HG03432 (cell line): ENCODE measurements around the gene MYCN.

Experiments
- ATAC-seq: cut with Tn5 transposase; IDR thresholded peaks from one replicate; pipeline ENCODE4 v1.9.1; 2021; ENCODE audit warnings: mild to moderate bottlenecking, moderate library complexity; ENCODE audit not compliant: unreplicated experiment

Gene MYCN

GRCh38 chr2:15974565-15975260 lies 34.4 kb downstream of the MYCN start:
- ATAC-seq: no peak

DNA sequence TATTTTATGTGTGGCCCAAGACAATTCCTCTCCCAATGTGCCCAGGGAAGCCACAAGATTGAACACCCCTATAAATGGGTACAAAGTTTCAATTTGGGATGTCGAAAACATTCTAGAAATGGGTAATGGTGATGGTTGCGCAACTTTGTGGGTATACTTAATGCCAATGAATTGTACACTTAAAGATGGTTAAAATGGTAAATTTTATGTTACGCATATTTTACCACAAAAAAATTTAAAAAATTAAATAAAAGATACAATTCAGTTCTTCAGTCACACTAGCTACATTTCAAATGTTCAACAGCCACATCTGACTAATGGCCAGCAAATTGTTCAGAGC lies 34.9 kb downstream of the MYCN start:
- no peak for ATAC-seq

DNA sequence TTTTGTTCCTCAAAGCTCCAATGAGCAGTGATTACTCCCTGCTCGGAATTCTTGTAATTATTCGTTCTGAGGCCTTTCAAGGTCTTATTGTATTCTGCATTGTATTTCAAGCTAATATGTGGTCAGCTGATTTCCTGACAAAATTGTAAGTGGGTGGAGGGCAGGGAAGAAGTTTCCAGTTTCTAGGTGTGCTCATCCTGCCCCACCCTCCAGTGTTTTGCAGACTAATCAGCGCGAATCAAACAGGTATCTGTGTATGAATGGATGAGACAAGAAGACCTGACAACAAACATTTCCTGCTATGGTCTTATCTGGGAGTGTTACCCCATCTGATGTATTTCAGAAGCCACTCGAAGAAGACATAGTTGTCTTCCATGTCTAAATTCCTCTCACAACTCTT lies 35.3 kb downstream of the MYCN start:
- no peak for ATAC-seq

GRCh38 chr2:15976354-15976753 lies 36.0 kb downstream of the MYCN start:
- ATAC-seq: no peak

GRCh38 chr2:15979051-15979758 lies 38.9 kb downstream of the MYCN start:
- no peak for ATAC-seq

DNA sequence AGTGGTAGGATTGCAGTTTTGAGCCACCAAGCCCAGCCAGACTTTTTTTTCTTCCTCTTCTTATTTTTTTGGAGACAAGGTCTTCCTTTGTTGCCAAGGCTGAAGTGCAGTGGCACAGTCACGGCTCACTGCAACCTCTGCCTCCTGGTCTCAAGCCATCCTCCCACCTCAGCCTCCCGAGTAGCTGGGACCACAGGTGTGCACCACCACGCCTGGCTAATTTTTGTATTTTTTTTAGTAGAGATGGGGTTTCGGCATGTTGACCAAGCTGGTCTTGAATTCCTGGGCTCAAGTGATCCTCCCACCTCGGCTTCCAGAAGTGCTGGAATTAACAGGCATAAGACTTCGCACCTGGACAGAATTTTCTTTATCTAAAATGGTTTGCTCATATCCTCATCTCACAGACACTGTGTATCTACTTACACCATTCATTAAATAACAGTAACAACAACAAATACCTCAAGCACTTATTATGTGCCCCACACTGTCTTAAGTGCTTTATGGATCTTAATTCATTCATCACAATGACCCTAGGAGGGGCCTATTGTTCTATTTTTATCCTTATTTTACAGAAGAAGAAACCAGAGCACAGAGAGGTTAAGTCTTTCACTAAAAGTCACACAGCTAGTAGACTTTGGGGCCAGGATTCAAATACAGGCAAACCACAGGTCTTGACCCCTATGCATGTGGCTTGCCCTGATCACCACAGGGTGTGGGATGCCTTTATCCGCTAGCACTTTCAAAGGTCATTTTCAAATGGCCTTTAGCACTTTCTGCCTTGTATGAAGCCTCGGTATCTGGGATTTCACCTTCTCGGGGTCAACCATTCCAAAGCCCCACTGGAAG lies 39.6 kb downstream of the MYCN start:
- ATAC-seq: no peak

- no peak for ATAC-seq
These were observed 40.3 kb downstream of the MYCN start for GRCh38 chr2:15980605-15981098.

GRCh38 chr2:15981646-15982045 lies 41.3 kb downstream of the MYCN start:
- no peak for ATAC-seq

- no peak for ATAC-seq
These were observed 42.1 kb downstream of the MYCN start for GRCh38 chr2:15982285-15983044.

GRCh38 chr2:15983496-15983895 lies 43.1 kb downstream of the MYCN start:
- no peak for ATAC-seq

GRCh38 chr2:15984368-15985255 lies 44.3 kb downstream of the MYCN start:
- ATAC-seq: no peak

DNA sequence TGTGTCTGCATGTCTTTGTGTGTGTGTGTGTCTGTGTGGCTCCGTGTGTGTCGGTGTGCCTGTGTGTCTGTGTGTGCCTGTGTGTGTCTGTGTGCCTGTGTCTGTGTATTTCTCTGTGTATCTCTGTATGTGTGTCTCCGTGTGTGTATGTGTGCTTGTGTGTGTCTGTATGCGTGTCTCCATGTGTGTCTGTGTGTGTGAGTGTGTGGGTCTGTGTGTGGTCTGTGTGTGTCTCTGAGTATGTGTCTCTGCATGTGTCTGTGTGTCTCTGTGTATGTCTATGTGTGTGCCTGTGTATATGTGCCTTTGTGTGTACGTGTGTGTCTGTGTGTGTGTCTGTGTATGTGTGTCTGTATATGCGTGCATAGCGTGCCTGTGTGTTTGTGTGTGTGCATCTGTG lies 45.2 kb downstream of the MYCN start:
- no peak for ATAC-seq

DNA sequence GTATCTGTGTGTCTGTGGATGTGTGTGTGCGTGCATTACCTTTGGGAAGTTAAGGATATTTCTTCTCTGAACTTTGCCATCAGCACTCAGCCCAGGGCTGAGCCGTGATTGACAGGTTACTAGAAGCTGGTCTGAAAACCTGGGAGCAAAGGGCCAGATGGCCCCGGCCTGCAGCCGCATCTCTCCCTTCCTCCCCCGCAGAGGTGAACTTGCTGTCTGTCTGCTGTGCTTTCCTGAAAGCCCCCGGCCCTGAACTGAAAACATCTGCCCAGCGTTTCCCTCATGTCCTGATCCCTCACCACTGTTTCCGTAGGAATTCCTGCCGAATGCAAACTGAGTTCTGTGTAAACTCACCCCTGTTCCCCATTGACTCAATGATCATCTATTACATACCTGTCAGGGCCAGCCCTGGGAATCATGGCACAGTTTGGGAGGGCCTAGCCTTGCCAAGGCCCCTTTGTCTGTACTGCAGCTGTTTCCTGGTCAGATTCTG lies 45.8 kb downstream of the MYCN start:
- ATAC-seq: no peak

DNA sequence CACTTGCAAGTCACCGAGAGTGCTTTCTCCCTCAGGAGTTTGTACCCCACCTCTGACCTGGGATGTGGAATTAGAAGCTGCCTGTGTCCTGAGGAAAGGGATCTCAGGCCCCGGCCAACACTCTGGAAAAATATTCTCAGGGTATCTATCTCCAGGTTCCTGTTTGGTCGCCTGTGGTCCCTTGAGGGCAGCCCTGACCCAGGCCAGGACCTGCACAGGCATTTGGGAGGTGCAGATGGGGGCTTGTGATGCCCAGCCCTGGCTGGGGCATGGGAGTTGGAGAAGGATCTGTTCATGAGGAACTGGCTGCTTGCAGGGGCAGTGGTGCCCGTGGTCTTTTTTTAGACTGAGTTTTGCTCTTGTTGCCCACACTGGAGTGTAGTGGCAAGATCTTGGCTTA lies 46.3 kb downstream of the MYCN start:
- no peak for ATAC-seq

DNA sequence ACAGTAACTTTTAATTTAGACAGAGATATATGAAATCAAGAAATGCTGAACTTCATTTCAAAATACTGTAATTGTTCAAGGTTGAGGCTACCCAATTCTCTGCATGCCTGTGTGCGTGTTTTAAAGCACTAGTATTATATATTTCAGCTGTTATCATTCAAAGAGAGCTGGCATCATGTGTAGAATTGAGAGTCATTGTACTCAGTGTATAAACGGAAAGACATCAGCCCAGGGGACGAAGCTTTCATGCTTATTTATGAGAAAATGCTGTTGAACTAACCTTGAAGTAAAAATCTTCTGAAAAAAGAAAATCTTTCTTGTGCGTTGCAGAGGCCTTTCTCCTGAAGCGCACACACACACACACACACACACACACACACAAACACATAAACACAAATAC lies 48.4 kb downstream of the MYCN start:
- ATAC-seq: no peak

- ATAC-seq: no peak
These were observed 49.2 kb downstream of the MYCN start for GRCh38 chr2:15989559-15989958.

DNA sequence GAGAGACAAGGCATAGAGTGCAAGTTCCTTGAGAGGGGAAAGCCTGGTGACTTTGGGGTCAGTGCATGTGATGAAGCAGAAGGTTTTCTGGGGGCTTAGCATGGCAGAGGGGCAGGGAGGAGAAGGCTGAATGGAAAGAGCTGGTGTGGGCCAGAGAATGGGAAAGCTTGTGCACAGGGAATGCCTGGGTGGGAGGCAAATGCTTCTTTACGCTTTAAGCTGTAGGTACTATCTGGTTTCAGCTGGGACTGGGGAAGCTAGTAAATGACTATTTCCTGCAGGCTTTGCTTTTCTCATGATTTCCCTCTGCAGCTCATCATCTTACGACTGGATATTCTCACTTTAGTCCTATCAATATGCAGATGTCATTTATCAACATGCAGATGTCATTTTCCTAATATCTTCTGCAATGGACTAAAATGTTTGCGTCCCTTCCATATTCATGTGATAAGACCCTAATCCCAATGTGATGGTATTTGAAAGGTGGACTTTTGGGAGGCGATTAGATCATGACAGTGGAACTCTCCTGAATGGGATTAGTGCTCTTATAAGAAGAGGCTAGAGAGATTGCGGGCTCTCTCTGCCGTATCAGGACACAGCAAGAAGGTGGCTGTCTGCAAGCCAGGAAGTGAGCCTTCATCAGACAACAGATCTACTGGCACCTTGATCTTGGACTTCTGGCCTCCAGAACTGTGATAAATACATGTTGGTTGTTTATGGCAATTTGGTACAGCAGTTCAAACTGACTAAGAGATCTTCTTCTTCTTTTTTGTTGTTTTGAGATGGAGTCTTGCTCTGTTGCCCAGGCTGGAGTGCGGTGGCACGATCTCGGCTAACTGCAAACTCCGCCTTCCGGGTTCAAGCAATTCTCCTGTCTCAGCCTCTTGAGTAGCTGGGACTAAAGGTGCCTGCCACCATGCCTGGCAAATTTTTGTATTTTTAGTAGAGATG lies 50.1 kb downstream of the MYCN start:
- no peak for ATAC-seq

DNA sequence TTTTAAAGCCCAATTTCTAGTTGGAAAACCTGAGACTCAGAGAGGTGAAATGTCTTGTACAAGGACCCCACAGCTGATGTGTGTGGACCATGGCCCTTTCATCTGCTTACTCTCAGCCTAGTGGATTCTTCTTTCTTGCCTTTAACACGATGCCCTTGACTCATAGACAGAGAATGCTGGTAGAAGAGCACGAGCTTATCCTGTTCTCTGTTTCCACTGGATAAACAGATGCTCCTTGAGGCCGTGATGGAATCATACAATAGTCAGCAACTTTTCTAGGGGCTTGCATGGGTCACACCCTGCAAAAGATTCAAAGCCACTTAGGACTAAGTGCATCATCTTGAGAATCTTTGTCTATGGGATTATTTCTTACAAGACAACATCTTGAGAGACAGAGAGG lies 50.9 kb downstream of the MYCN start:
- ATAC-seq: no peak
